Measurements from ENCODE around the gene MRPS23.
"Not testable (repeated sequence)": the region's sequence is repeated elsewhere in the genome, so short reads cannot be mapped to it uniquely, and the experiment has no call there.

Gene MRPS23

GRCh38 chr17:57846056-57846945, 3.5 kb downstream of the MRPS23 start:
- H3K4me3 Mint-ChIP-seq; H3K27me3 Mint-ChIP-seq (ENCODE audit: low read depth); H3K27ac Mint-ChIP-seq; H3K36me3 Mint-ChIP-seq (ENCODE audit: low read depth); H3K9me3 Mint-ChIP-seq: not testable (repeated sequence)
- H3K4me1 Mint-ChIP-seq (ENCODE audit: low read depth) = peaks cover 14% of the 10 kb centered on the region

DNA sequence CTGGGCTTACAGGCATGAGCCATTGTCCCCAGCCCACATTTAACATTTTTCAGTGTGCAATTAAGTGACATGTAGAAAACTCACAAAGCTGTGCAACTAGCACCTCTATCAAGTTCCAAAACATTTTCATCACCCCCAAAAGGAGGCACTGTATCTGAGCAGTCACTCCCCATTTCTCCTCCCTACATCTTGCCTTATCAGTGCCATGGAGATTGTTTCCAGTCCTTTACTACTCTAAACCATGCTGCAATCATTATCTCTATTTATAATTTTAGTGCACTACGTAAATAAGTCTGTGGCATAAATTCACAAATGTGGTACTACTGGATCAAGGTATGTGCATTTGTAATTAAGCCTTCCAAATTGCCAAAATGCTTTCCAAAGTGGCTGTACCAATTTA, 7.6 kb downstream of the MRPS23 start:
- peaks cover 2% of the 10 kb centered on the region for H3K4me1 Mint-ChIP-seq (ENCODE audit: low read depth)
- H3K27me3 Mint-ChIP-seq (ENCODE audit: low read depth) = no peaks in the 10 kb centered on the region
- no peak overlapping the region for H3K4me3 Mint-ChIP-seq
- peaks cover 14% of the 10 kb centered on the region for H3K36me3 Mint-ChIP-seq (ENCODE audit: low read depth)
- H3K9me3 Mint-ChIP-seq = no peaks in the 10 kb centered on the region
- no peak overlapping the region for H3K27ac Mint-ChIP-seq

DNA sequence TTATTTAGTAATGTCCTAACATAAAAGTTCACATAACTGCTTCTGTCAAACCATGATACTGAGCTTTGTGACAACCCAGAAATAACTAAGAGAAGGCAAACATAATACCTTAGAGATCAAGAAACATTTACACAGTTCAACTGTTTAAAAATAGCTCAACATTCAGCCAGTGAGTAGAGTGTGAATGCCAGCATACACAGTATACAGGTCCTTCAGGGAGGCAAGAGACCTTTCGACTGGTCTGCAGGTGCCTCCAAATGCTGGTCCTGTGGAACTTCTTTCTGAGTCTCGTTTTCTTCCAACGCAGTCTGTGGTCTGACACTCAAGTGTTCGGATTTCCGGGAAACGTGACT, 10.3 kb downstream of the MRPS23 start:
- Mint-ChIP-seq H3K4me3 (no peak overlapping the region), H3K27me3 (ENCODE audit: low read depth) (no peaks in the 10 kb centered on the region), H3K36me3 (ENCODE audit: low read depth) (peaks cover 14% of the 10 kb centered on the region), H3K9me3 (no peaks in the 10 kb centered on the region), H3K4me1 (ENCODE audit: low read depth) (no peaks in the 10 kb centered on the region), H3K27ac (no peak overlapping the region)

DNA sequence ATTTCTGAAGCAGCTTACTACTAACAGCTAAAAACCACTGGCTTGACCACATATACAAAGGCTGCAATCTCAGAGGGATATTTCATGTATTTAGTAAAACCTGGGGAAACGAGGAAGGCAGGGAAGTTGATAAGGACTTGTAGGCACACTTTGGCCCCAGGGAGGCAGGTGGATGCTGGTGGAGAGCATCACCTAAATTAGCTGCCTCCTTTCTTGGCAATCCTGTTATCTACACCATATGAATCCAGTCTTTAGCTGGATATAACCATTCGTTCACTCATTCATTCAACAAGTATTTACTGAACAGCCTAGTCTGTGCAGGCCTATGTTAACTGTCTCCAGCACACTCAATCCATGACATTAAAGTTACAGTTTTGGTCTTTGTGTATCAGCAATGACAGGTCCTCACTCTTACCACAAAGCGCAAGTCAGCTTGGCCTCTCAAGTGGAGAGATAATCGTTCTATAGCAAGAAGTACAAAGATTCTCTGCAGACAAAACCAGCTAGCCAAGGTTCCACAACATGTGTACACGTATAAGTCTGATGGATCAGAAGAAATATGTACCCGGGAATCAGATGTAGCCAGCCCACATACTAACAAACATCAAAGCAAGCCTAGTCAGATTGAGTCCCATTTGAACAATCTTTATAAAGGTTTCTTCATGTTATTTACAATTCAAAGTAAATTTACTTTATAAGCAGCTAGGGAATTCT, 10.8 kb downstream of the MRPS23 start:
- no peaks in the 10 kb centered on the region for H3K27me3 Mint-ChIP-seq (ENCODE audit: low read depth)
- H3K4me1 Mint-ChIP-seq (ENCODE audit: low read depth) = peaks cover 4% of the 10 kb centered on the region
- no peak overlapping the region for H3K4me3 Mint-ChIP-seq
- H3K9me3 Mint-ChIP-seq = no peaks in the 10 kb centered on the region
- peaks cover 14% of the 10 kb centered on the region for H3K36me3 Mint-ChIP-seq (ENCODE audit: low read depth)
- no peak overlapping the region for H3K27ac Mint-ChIP-seq

DNA sequence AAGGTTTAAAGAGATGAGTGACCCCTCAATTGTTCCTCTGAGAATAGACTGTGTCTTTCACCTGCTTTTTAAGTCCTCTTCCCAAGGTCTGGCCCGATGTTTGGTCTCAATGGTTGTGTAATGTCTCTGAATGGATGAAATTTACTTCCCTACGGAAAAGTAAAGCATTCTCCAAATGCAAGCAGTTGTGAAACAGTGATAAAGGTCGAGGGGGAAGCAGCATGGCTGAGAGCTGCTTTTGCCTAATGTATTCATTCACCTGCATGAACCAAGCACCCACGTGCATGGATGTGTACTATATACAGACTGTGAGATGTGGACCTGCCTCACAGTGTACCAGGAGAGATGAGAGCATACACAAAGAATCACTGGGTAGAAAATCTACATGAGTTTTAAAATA, 11.4 kb downstream of the MRPS23 start:
- Mint-ChIP-seq H3K27me3 (ENCODE audit: low read depth) (no peaks in the 10 kb centered on the region), H3K27ac (no peak overlapping the region), H3K4me3 (no peak overlapping the region), H3K4me1 (ENCODE audit: low read depth) (peaks cover 6% of the 10 kb centered on the region), H3K36me3 (ENCODE audit: low read depth) (peaks cover 14% of the 10 kb centered on the region), H3K9me3 (no peaks in the 10 kb centered on the region)

- Mint-ChIP-seq H3K27me3 (ENCODE audit: low read depth) (no peaks in the 10 kb centered on the region), H3K4me3 (no peak overlapping the region), H3K9me3 (no peaks in the 10 kb centered on the region), H3K36me3 (ENCODE audit: low read depth) (peaks cover 9% of the 10 kb centered on the region), H3K27ac (no peak overlapping the region), H3K4me1 (ENCODE audit: low read depth) (peaks cover 6% of the 10 kb centered on the region)
These were observed 14.4 kb downstream of the MRPS23 start for GRCh38 chr17:57835333-57835900.

DNA sequence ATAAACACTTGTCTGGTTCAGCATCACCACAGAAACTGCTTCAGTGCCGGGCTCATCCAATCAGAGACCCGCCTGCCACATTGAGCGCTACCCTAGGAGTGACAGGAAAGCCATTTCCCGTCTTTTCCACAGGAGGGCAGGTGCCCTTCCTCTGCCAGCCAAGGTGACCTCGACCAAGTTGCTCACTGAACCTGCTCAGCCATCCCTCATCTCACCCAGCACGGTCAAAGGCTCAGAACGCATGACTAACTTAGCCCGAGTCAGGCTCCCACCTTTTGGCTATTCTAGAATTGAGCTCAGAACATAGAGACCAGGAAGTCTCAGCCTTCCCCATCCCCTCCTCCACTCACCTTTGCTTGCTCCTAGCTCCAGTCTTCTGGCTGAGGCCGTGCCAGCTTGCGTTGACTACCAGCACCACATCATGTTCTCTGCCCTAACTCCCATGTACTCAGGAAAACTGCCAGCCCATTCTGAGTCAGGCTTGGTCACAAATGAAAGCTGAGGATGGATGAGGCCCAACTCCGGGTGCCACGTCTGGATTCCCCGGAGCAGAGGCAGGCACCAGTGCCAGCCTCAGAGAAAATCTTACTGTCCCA, 15.6 kb downstream of the MRPS23 start:
- H3K36me3 Mint-ChIP-seq (ENCODE audit: low read depth) = peaks cover 9% of the 10 kb centered on the region
- H3K27ac Mint-ChIP-seq = peak overlapping the region; percentile 19
- H3K4me3 Mint-ChIP-seq = no peak overlapping the region
- no peaks in the 10 kb centered on the region for H3K9me3 Mint-ChIP-seq
- H3K27me3 Mint-ChIP-seq (ENCODE audit: low read depth) = no peaks in the 10 kb centered on the region
- peaks cover 6% of the 10 kb centered on the region for H3K4me1 Mint-ChIP-seq (ENCODE audit: low read depth)

DNA sequence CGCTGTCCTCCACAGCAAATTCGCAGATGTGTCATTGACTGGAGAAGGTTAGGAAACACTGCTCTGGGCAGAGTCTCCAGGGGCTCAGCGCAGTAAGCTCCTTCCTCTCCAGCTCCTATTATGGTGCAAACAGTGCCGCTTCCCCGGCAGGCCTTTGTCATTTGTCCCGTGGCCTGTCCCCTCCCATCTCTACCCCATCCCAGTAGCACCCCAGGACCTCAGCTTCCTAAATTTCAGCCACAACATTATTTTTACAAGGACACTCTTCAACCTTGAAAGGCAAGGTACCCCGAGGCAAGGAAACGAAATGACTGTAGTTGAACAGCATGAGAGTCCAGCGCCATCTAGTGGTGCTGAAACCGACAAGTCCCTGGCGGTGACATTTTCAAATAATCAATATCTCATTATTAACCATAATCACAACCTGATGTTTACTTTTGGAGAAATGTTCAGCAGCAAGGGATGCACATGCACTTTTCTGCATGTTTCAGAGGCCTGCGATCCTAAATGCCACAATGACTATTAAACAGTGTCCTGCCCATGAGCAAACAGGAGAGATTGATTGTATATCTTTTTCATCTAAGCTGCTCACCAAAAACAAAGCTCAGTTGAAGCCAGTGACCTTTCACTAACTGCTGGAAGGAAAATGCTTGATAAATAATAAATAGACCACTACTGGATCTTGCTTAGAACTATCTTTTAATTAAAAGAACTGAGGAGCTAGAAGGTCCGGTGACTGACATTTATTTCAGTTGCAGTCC, 16.5 kb downstream of the MRPS23 start:
- H3K27me3 Mint-ChIP-seq (ENCODE audit: low read depth) = no peaks in the 10 kb centered on the region
- peaks cover 5% of the 10 kb centered on the region for H3K36me3 Mint-ChIP-seq (ENCODE audit: low read depth)
- no peak overlapping the region for H3K27ac Mint-ChIP-seq
- H3K4me3 Mint-ChIP-seq = no peak overlapping the region
- H3K4me1 Mint-ChIP-seq (ENCODE audit: low read depth) = peaks cover 6% of the 10 kb centered on the region
- no peaks in the 10 kb centered on the region for H3K9me3 Mint-ChIP-seq

DNA sequence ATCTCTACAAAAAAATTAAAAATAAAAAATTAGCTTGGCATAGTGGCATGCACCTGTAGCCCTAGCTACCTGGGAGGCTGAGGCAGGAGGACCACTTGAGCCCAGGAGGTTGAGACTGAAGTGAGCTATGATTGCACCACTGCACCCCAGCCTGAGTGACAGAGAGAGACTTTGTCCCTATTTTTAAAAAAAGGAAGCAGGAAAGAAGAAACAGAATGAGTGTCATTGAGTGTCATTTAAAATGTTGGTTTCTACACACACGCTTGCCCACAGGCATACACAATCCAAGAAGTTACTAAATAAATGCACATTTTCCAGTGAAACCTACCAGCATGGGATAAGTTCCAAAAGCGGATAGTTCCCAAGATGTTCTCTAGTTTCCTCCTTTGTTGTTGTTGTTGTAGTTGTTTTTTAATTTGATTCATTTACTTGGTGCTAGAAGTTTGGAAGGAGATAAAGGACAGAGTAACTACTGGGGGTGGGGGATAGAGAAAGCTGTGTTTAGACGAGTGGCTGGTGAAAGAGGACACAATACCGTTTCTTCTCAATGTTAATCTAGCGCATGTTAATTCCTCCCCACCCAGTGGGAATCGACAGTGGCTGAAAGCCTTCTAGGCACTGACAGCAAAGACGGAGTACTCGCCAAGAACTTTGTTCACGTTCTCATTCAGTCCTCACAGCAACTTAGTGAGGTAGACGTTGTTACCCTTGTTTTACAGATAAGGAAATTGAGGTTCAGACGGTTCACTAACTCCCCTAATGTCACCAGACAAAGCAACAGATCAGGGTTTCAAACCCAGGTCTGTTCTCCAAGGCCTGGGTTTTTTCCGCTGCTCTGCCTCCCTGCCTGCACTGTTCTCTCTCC, 17.3 kb downstream of the MRPS23 start:
- H3K36me3 Mint-ChIP-seq (ENCODE audit: low read depth) = peaks cover 4% of the 10 kb centered on the region

GRCh38 chr17:57830880-57831279, 19.0 kb downstream of the MRPS23 start:
- Mint-ChIP-seq H3K36me3 (ENCODE audit: low read depth) (no peaks in the 10 kb centered on the region), H3K27ac (no peak overlapping the region), H3K4me1 (ENCODE audit: low read depth) (peaks cover 6% of the 10 kb centered on the region), H3K9me3 (no peaks in the 10 kb centered on the region), H3K4me3 (no peak overlapping the region), H3K27me3 (ENCODE audit: low read depth) (peaks cover 2% of the 10 kb centered on the region)

More for the DNA sequence above, 17.3 kb downstream of the MRPS23 start:
- H3K27ac Mint-ChIP-seq = no peak overlapping the region
- no peaks in the 10 kb centered on the region for H3K27me3 Mint-ChIP-seq (ENCODE audit: low read depth)
- peaks cover 6% of the 10 kb centered on the region for H3K4me1 Mint-ChIP-seq (ENCODE audit: low read depth)
- no peaks in the 10 kb centered on the region for H3K9me3 Mint-ChIP-seq
- H3K4me3 Mint-ChIP-seq = no peak overlapping the region

DNA sequence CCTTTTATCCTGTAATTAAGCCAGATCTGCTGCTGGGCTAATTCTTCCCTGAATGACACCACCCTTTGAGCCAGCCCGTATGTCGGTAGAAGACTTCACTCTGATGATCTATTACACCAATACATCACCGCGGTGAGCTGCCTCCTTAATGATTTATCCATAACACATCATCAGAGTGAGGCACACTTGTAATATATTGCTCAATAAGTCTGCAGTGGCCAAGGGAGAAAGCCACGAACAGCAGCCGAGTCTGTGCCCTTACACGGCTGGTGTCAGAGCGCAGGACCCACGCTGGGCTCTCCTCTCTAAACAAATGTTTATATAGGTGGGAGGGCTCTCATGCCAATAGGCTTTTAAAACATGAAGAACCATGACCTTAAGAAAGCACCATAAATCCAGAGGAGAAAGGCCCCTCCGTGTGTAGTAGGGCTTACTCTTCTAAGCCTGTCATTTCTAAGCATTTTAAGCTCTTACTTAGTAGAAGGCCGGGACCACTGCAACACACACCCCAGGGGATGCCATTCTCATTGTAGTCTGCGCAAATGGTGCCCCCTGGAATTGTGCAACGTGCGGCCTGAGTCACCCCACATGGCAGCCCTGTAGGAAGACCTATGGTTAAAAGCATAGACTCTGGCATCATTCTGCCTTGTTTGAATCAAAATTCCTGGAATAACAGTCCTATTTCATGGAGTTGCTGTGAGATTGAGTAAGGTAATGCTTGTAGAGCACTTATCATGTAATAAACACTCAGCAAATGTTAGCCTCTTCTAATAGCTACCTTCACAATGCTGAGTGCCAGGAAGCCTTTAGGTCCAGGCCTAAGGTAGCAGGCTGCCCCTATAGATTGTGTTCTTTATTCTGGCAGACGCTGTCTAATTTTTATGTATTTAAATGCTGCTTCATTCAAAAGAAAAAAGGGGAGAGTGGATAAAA, 26.1 kb downstream of the MRPS23 start:
- Mint-ChIP-seq H3K27me3 (ENCODE audit: low read depth) (peaks cover 5% of the 10 kb centered on the region), H3K9me3 (no peaks in the 10 kb centered on the region), H3K36me3 (ENCODE audit: low read depth) (no peaks in the 10 kb centered on the region), H3K4me1 (ENCODE audit: low read depth) (no peaks in the 10 kb centered on the region), H3K27ac (no peak overlapping the region), H3K4me3 (no peak overlapping the region)

DNA sequence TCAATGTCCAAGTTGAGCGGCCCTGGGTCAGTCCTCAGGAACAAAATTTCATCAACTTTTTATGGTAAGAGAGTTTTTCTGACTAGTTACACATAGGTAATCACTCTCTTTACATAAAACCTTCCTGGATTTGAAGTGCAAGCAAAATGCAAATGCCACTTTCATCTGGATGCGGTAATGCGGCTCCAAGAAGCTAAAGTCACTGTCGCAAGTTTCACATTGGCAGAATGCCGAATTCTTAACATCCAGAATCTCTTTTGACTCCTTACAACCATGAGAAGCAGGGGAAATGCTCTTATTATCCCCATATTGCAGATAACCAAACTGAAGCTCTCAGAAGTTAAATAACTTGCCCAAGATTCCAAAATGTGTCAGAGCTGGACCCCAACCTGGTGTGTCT, 30.0 kb downstream of the MRPS23 start:
- H3K36me3 Mint-ChIP-seq (ENCODE audit: low read depth) = no peaks in the 10 kb centered on the region
- no peak overlapping the region for H3K4me3 Mint-ChIP-seq
- H3K9me3 Mint-ChIP-seq = no peaks in the 10 kb centered on the region

DNA sequence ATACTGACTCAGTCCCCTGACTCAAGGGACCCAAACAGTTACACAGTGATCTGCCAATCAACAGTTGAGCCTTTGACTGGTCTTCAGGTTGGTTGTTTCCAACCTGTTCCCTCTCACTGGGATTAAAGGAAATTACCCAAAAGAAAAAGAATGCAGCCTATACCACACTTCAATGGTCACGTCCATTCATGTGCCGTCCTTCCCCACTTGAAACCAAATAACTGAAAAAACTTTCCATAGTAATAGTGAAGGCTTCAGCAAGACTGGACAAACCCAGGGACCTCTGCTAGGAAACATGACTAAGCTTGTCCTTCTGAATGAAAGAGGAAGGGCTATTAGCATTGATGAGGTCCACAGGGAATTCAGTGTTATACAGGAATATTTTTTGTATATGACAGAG, 30.6 kb downstream of the MRPS23 start:
- Mint-ChIP-seq H3K36me3 (ENCODE audit: low read depth) (no peaks in the 10 kb centered on the region), H3K4me3 (no peak overlapping the region), H3K27me3 (ENCODE audit: low read depth) (peaks cover 13% of the 10 kb centered on the region), H3K4me1 (ENCODE audit: low read depth) (no peaks in the 10 kb centered on the region), H3K27ac (no peak overlapping the region), H3K9me3 (no peaks in the 10 kb centered on the region)

More for the DNA sequence above, 30.0 kb downstream of the MRPS23 start:
- Mint-ChIP-seq H3K27me3 (ENCODE audit: low read depth) (peaks cover 7% of the 10 kb centered on the region), H3K4me1 (ENCODE audit: low read depth) (no peaks in the 10 kb centered on the region), H3K27ac (no peak overlapping the region)
